Endodermal cell (in vitro differentiated cells): Measurements from ENCODE around the gene PDE7B. TPM values are rescaled to one million over a fixed set of nuclear protein-coding genes. Genes with fewer than 3 reads are reported as not detected.

Experiments
- DNase-seq: peaks from one replicate; pipeline ENCODE4 v3.0.0-alpha.2; 2017
- H3K27ac ChIP-seq: 2 replicates; pipeline ENCODE4 v1.5.1; 2013; ENCODE audit warnings: mild to moderate bottlenecking, low read depth, low read length, moderate library complexity
- H3K27me3 ChIP-seq: 2 replicates; pipeline ENCODE4 v1.6.1; 2013; ENCODE audit warnings: mild to moderate bottlenecking, low read length, moderate library complexity; ENCODE audit not compliant: insufficient read depth, control insufficient read depth, poor library complexity, severe bottlenecking
- H3K36me3 ChIP-seq: 2 replicates; pipeline ENCODE4 v1.7.0; 2013; ENCODE audit warnings: mild to moderate bottlenecking, low read length, moderate library complexity; ENCODE audit not compliant: control insufficient read depth, insufficient read depth
- H3K4me1 ChIP-seq: one replicate; pipeline ENCODE4 v1.7.0; 2013; ENCODE audit warnings: low read length; ENCODE audit not compliant: control insufficient read depth, insufficient read depth
- H3K4me3 ChIP-seq: 2 replicates; pipeline ENCODE4 v1.5.1; 2013; ENCODE audit warnings: mild to moderate bottlenecking, low read length, moderate library complexity
- H3K9ac ChIP-seq: 2 replicates; pipeline ENCODE4 v1.6.1; 2013; ENCODE audit warnings: mild to moderate bottlenecking, low read length, moderate library complexity; ENCODE audit not compliant: poor library complexity, severe bottlenecking; ENCODE audit errors: extremely low read depth
- H3K9me3 ChIP-seq: 2 replicates; pipeline ENCODE4 v1.6.1; 2013; ENCODE audit warnings: mild to moderate bottlenecking, low read length, moderate library complexity; ENCODE audit not compliant: control insufficient read depth
- H3K27ac Mint-ChIP-seq: 2 replicates; pipeline ENCODE4 v1.8.0; 2020; ENCODE audit warnings: mixed read lengths
- H3K27me3 Mint-ChIP-seq: 2 replicates; pipeline ENCODE4 v1.8.0; 2021; ENCODE audit warnings: mild to moderate bottlenecking, mixed read lengths; ENCODE audit not compliant: insufficient read depth
- H3K36me3 Mint-ChIP-seq: 2 replicates; pipeline ENCODE4 v1.8.0; 2020; ENCODE audit warnings: low read depth, mixed read lengths
- H3K4me1 Mint-ChIP-seq: 2 replicates; pipeline ENCODE4 v1.8.0; 2020; ENCODE audit warnings: mixed read lengths
- H3K4me3 Mint-ChIP-seq: 2 replicates; pipeline ENCODE4 v1.8.0; 2020; ENCODE audit warnings: mild to moderate bottlenecking, moderate library complexity, mixed read lengths
- H3K9me3 Mint-ChIP-seq: 2 replicates; pipeline ENCODE4 v1.8.0; 2020; ENCODE audit warnings: mild to moderate bottlenecking, mixed read lengths
- CTCF ChIP-seq: fragments of 200-600 bp; sonication (generic); conservative IDR thresholded peaks from 2 replicates; pipeline ENCODE4 v1.5.0; 2021; ENCODE audit warnings: antibody characterized with exemption, mild to moderate bottlenecking
- WGBS, 2 experiments: methylation state at CpG; one replicate each; pipeline versions ENCODE4 v1.1.5 to v1.1.7; 2013; ENCODE audit warnings: missing lambda C conversion rate in 2 of 2, mixed read lengths in 1 of 2; ENCODE audit not compliant: insufficient coverage in 1 of 2, insufficient read length in 1 of 2; 5-methylcytosine and 5-hydroxymethylcytosine counted together
- total RNA-seq, 2 donors: library from RNA; stranded (reverse); fragmentation: NEBNext Ultra II Directional in 1 of 2; extraction: Animal tissue kit (Norgen Biotek cat#: 25700) in 1 of 2; gene quantifications; 2 replicates in 1 of 2; 3 replicates in 1 of 2; pipeline ENCODE4 v1.2.1, GENCODE V29; 2021

Gene PDE7B
- total RNA-seq, 2 donors from 2014 or later: 0.26 TPM; not detected in 1

GRCh38 chr6:136020691-136021090 lies 169.2 kb downstream of the PDE7B start:
- H3K4me1 Mint-ChIP-seq: no peaks in the 10 kb centered on the region
- H3K27me3 Mint-ChIP-seq: no peaks in the 10 kb centered on the region

GRCh38 chr6:136022224-136022874 lies 170.8 kb downstream of the PDE7B start:
- Histone ChIP-seq H3K9me3 (no peaks in the 10 kb centered on the region), H3K4me1 (no peaks in the 10 kb centered on the region), H3K27ac (no peak overlapping the region), H3K9ac (no peak overlapping the region), H3K36me3 (no peaks in the 10 kb centered on the region), H3K4me3 (no peak overlapping the region), H3K27me3 (no peaks in the 10 kb centered on the region)
- 80% methylated on average over 3 of the region's 3 CpGs; no CpG with 5 or more reads in 1 of the 2 experiments for WGBS, 2 experiments
- Mint-ChIP-seq H3K4me1 (no peaks in the 10 kb centered on the region), H3K27me3 (no peaks in the 10 kb centered on the region), H3K27ac (no peak overlapping the region), H3K4me3 (no peak overlapping the region), H3K36me3 (no peaks in the 10 kb centered on the region), H3K9me3 (no peaks in the 10 kb centered on the region)
- TF ChIP-seq CTCF: no peak
- DNase-seq: no peak

More at GRCh38 chr6:136020691-136021090, 169.2 kb downstream of the PDE7B start:
- DNase-seq: no peak
- Mint-ChIP-seq H3K27ac (no peak overlapping the region), H3K9me3 (no peaks in the 10 kb centered on the region), H3K36me3 (no peaks in the 10 kb centered on the region), H3K4me3 (no peak overlapping the region)
- H3K9me3 ChIP-seq: no peaks in the 10 kb centered on the region
- no peak overlapping the region for H3K4me3 ChIP-seq
- no peak for TF ChIP-seq CTCF
- no peaks in the 10 kb centered on the region for H3K27me3 ChIP-seq
- H3K27ac ChIP-seq: no peak overlapping the region
- no peak overlapping the region for H3K9ac ChIP-seq
- WGBS, 2 experiments: 79 to 80% methylated on average over 1 to 2 of the region's 2 CpGs
- H3K36me3 ChIP-seq: no peaks in the 10 kb centered on the region
- no peaks in the 10 kb centered on the region for H3K4me1 ChIP-seq

- H3K4me1 Mint-ChIP-seq: no peaks in the 10 kb centered on the region
Observed at GRCh38 chr6:136024711-136025110, 173.2 kb downstream of the PDE7B start.

More at GRCh38 chr6:136024711-136025110, 173.2 kb downstream of the PDE7B start:
- WGBS, 2 experiments: 83 to 97% methylated on average over 3 to 4 of the region's 4 CpGs
- no peaks in the 10 kb centered on the region for H3K27me3 ChIP-seq
- H3K4me3 ChIP-seq: no peak overlapping the region
- no peak overlapping the region for H3K27ac ChIP-seq
- H3K36me3 ChIP-seq: no peaks in the 10 kb centered on the region
- Mint-ChIP-seq H3K9me3 (no peaks in the 10 kb centered on the region), H3K27ac (no peak overlapping the region), H3K4me3 (no peak overlapping the region), H3K36me3 (no peaks in the 10 kb centered on the region), H3K27me3 (no peaks in the 10 kb centered on the region)
- TF ChIP-seq CTCF: no peak
- no peaks in the 10 kb centered on the region for H3K4me1 ChIP-seq
- H3K9ac ChIP-seq: no peak overlapping the region
- H3K9me3 ChIP-seq: no peaks in the 10 kb centered on the region
- DNase-seq: no peak
